ENCODE data around the gene TMEM212.

- no peak for TF ChIP-seq CTCF (IDR thresholded peaks at IDR 0.05; ENCODE audit: insufficient read depth, low read length)
- TF ChIP-seq POLR2AphosphoS5 (IDR thresholded peaks at IDR 0.05; ENCODE audit: low read depth): no peak
- TF ChIP-seq SPI1 (IDR thresholded peaks at IDR 0.05; ENCODE audit: borderline replicate concordance, low read depth): no peak
- no peak for TF ChIP-seq GABPA (IDR thresholded peaks at IDR 0.05; ENCODE audit: low read depth)
Measured at GRCh38 chr3:171881251-171881650, 38.1 kb downstream of the TMEM212 start.
